Gastrocnemius medialis (tissue), 4 donors: ENCODE measurements around the gene ZFC3H1.

Source experiments
- CTCF ChIP-seq, 5 experiments: fragments of 450-650 bp in 3 of 5; fragments of 200-600 bp in 2 of 5; sonication (generic) in 2 of 5; IDR thresholded peaks in 4 of 5; conservative IDR thresholded peaks in 1 of 5; 1 replicate in 4 of 5; 2 replicates in 1 of 5; pipeline ENCODE4 v1.5.1; 2016 to 2019; ENCODE audit warnings: antibody characterized with exemption in 5 of 5, mild to moderate bottlenecking in 3 of 5, moderate library complexity in 3 of 5
- POLR2A ChIP-seq, 2 donors: fragments of 450-650 bp; IDR thresholded peaks; one replicate each; pipeline ENCODE4 v1.6.1; 2017; ENCODE audit warnings: antibody characterized with exemption in 2 of 2, mild to moderate bottlenecking in 2 of 2, moderate library complexity in 2 of 2

GRCh38 chr12:71708658-71709057 is 45.0 kb upstream of the ZFC3H1 start:
- TF ChIP-seq CTCF (IDR thresholded peaks at IDR 0.05 in 4 of 5, conservative IDR thresholded peaks at IDR 0.05 in 1 of 5) (no peak), POLR2A (IDR thresholded peaks at IDR 0.05) (no peak)
